Measurements from ENCODE around the gene HSBP1.

The HSBP1 gene

GRCh38 chr16:83791916-83792315, 15.9 kb upstream of the HSBP1 start:
- H3K27ac ChIP-seq: no peak overlapping the region
- DNase-seq (ENCODE audit: low spot score): no peak
- no peak for TF ChIP-seq CTCF (conservative IDR thresholded peaks at IDR 0.05; ENCODE audit: low read depth)
- POLR2A ChIA-PET (ENCODE audit: low non-redundant PET): no interaction called here
- CTCF ChIA-PET: no interaction called here

GRCh38 chr16:83792391-83792790, 15.4 kb upstream of the HSBP1 start:
- no peak for TF ChIP-seq CTCF (conservative IDR thresholded peaks at IDR 0.05; ENCODE audit: low read depth)
- no peak for DNase-seq (ENCODE audit: low spot score)
- H3K27ac ChIP-seq: no peak overlapping the region
- ChIA-PET CTCF (no interaction called here), POLR2A (ENCODE audit: low non-redundant PET) (no interaction called here)

- no peak for DNase-seq (ENCODE audit: low spot score)
- TF ChIP-seq CTCF (conservative IDR thresholded peaks at IDR 0.05; ENCODE audit: low read depth): no peak
- ChIA-PET CTCF (no interaction called here), POLR2A (ENCODE audit: low non-redundant PET) (no interaction called here)
- H3K27ac ChIP-seq: no peak overlapping the region
Measured at GRCh38 chr16:83793179-83793578, 14.6 kb upstream of the HSBP1 start.

- no peak for DNase-seq (ENCODE audit: low spot score)
- H3K27ac ChIP-seq: no peak overlapping the region
- ChIA-PET POLR2A (ENCODE audit: low non-redundant PET) (no interaction called here), CTCF (no interaction called here)
- TF ChIP-seq CTCF (conservative IDR thresholded peaks at IDR 0.05; ENCODE audit: low read depth): no peak
Measured at GRCh38 chr16:83794860-83795554, 12.8 kb upstream of the HSBP1 start.

- ChIA-PET POLR2A (ENCODE audit: low non-redundant PET) (no interaction called here), CTCF (no interaction called here)
- no peak overlapping the region for H3K27ac ChIP-seq
- DNase-seq (ENCODE audit: low spot score): no peak
- TF ChIP-seq CTCF (conservative IDR thresholded peaks at IDR 0.05; ENCODE audit: low read depth): no peak
Measured at GRCh38 chr16:83797013-83797412, 10.8 kb upstream of the HSBP1 start.

GRCh38 chr16:83799336-83799735, 8.4 kb upstream of the HSBP1 start:
- ChIA-PET CTCF (no interaction called here), POLR2A (ENCODE audit: low non-redundant PET) (no interaction called here)
- no peak for DNase-seq (ENCODE audit: low spot score)
- TF ChIP-seq CTCF (conservative IDR thresholded peaks at IDR 0.05; ENCODE audit: low read depth): no peak
- no peak overlapping the region for H3K27ac ChIP-seq
